GM19455 (cell line): Measurements from ENCODE around the gene TMEM132E.

ENCODE experiments used
- ATAC-seq: cut with Tn5 transposase; IDR thresholded peaks from one replicate; pipeline ENCODE4 v1.9.1; 2021; ENCODE audit not compliant: unreplicated experiment

Gene TMEM132E

DNA sequence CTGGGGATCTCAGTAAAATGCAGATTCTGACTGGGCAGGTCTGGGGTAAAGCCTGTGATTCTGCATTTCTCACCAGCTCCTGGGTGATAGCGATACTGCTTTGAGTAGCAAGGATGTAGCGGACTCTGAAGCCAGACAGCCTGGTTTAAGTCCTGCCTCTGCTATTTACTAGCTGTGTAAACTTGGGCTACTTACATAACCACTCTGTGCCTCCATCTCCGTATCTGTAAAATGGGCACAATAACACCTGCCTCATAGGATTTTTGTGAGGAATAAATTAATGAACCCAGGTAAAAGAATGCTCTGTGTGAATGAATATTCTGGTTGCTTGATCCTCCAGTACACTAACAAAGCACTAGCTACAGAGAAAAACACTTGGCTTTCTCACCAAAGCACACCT lies 54.4 kb downstream of the TMEM132E start:
- no peak for ATAC-seq

DNA sequence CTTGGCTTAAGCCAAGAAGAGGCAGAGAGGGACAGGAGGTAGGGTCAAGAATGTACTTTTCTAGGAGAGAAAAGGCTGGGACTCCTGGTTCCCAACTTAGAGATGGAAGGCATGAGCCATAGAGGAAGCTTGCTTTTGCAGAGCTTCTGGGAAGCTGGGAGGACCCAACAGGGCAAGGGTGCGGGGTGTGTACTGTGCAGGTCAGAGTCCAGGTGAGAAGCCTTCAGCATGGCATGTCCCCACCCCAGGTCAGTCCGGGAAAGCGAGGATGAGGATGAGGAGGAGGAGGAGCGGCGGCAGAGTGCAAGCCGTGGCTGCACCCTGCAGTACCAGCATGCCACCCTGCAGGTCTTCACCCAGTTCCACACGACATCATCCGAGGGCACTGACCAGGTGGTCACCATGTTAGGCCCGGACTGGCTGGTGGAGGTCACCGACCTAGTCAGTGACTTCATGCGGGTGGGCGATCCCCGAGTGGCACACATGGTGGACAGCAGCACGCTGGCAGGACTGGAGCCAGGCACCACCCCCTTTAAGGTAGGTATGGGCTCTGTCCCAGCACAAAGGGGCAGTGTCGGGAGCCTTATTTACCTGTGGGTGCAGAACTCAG lies 55.3 kb downstream of the TMEM132E start:
- ATAC-seq = no peak

DNA sequence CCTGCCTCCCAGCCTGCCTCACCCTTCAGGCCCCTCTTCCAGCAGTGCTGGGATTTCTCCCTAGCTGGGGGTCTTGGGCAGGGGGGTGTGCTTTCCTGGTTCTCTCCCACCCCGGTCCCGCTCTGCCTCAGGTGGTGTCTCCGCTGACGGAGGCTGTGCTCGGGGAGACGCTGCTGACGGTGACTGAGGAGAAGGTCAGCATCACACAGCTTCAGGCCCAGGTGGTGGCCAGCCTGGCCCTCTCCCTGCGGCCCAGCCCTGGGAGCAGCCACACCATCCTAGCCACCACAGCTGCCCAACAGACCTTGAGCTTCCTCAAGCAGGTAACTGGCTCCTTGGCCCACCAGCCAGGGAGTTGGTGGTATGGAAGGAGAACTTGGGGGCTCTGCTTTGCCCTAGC lies 56.5 kb downstream of the TMEM132E start:
- no peak for ATAC-seq

DNA sequence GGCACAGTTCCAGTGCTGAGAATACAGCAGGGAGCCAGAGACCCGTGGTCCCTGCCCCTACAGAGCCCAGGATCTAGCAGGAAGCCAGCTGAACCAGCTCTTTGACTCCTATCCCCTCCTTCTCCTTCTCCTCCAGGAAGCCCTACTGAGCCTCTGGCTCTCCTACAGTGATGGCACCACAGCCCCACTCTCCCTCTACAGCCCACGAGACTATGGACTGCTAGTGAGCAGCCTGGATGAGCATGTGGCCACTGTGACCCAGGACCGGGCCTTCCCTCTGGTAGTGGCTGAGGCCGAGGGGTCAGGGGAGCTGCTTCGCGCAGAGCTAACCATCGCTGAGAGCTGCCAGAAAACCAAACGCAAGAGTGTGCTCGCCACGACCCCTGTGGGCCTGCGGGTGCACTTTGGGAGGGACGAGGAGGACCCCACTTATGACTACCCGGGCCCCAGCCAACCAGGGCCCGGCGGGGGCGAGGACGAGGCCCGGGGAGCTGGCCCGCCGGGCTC lies 57.7 kb downstream of the TMEM132E start:
- no peak for ATAC-seq

DNA sequence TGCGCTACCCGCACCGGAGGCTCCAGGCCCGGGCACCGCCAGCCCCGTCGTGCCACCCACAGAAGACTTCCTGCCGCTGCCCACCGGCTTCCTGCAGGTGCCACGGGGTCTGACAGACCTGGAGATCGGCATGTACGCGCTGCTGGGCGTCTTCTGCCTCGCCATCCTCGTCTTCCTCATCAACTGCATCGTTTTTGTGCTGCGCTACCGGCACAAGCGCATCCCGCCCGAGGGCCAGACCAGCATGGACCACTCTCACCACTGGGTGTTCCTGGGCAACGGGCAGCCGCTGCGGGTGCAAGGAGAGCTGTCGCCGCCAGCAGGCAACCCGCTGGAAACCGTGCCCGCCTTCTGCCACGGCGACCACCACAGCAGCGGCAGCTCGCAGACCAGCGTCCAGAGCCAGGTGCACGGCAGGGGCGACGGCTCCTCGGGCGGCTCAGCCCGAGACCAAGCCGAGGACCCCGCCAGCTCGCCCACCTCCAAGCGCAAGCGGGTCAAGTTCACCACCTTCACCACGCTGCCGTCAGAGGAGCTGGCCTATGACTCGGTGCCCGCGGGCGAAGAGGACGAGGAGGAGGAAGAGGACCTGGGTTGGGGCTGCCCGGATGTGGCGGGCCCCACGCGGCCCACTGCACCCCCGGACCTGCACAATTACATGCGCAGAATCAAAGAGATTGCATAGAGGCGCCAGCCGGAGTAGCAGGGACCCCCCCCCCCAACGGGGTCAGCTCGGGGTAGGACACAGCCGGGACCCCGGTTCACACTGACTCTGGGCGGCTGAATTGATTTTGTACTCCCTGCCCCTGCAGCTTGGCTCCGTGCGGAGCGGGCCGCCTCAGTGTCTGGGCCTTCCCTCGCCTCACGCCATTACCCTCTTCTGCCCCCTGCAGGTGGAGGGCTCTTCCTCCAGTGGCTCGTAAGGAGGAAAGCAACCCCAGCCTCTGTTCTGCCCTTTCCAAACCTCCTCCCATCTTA lies 58.5 kb downstream of the TMEM132E start:
- no peak for ATAC-seq

DNA sequence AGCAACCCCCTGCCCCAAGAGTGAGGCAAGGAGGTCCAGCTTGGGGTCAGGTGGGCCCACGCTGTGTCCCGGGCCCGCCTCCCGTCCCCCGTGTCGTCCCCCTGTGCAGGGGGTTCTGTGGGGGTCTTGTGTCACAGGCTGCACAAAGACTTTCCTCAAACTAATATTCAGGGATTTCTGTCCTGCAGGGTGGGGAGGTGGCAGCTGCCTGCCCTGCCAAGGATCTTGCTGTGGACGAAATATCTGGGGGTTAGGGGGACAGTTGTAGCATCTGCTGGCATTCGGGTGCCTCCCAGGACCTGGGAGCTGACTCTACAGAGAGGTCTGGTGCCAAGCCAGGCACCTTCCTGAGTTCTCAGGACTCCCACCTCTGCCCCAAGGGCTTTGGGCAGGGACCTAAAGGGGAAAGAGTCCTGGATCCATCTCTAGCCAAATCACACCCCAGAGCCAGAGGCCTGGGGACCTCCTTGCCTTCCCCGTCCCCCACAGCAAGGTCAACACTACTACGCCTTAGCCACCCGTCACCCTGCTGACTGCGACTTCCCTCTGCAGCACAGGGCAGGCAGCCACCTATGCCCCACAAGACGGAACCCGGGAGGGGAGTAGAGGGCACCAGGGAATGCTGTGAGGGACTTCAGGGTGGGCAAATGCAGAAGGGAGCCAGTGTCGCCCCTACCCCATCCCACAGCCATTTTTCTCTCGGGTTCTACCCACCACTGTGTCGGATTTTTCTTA lies 59.3 kb downstream of the TMEM132E start:
- no peak for ATAC-seq

DNA sequence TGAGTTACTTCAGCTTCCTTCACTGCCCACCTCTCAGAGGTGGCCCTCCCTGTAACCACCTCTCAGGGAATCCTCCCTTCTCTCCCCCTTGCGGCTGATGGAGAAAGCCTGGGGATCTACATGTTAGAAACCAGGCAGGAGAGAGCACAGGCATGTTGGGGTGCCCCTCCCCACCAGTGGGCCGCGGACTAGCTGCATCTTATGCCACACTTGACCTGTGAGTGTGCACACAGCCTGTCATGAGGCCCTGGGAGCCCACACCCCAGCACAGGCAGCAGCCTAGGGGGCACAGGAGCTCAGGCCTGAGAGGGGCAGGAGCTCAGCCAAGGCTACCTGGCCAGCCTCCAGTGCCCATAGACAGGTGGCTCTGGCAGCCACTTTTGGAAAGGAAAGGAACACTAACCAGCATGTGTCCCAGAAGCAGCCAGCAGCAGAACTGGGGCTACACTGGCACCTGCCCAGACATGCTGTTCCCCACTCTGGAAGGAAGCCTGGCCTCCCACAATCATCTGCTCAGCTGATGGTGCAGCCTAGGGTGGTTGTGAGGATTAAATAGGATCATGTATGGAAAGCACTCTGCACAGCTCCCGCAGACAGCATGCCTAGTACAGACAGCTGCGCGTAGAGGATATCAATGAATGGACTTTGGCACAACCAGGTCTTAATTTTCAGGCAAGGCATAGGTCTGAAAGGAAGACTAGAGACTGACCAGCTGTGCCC lies 60.5 kb downstream of the TMEM132E start:
- ATAC-seq = no peak

DNA sequence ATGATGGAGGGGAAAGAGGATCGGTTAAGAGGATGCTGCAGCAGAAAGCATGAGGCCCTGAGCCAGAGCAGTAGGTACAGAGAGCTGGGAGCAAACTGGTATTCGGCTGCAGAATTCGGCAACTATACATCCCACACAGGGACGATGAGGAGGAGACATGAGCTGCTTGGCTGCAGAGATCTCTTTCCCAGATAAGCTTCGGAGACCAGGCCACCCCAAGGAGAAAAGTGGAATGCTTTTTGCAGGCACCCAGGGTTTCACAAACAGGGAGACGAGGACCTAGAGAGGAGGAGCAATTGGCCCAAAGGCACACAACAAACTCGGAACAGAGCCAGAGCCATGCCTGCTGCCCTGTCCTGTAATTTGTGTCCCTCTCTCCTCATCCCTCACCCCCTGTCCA lies 62.0 kb downstream of the TMEM132E start:
- no peak for ATAC-seq

DNA sequence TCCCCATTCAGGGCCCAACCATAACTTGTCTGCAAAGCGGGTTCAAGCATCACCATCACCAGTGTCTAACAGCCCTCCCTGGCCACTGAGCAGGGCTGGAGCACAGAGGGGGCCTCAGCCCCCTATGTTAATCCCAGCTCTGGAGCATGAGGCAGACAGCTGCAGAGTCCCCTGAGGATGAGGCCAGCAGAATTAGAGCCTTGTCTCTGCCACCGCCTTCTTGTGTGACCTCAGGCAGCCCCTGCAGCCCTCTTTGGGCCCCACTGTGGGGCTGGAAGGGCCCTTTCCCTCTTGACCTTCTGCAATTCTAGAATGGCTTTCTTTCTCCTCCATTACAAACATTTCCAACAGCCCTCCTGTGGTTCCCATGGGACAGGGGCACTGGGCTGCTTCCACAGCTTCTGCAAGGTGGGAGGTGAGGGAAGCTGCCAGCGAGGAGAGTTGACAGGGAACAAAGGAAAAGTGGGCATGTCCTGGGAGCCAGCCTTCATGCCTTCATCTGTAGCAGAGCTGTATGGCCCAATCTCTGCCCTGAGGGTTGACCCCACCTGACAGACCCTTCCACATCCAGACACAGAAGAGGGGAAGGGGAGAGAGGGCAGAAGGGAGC lies 65.7 kb downstream of the TMEM132E start:
- ATAC-seq = no peak

DNA sequence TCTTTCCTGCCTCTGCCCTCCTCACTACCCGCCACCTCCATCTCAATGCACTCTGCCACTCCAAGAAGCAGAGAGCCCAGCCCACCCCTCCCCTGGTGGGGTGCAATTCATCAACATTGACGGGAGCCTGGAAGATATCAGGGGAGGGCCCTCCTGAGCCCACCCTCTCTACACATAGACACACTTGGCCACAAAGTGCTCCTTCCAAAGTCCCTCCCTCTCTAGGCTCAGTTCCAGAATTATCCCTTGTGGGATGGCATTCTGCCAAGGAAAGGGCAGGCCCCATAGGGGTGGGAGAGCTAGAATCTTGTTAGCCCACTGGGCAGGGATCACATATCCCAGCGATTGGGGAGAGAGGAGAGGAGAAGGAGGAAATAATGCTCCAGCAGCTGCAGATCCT lies 66.2 kb downstream of the TMEM132E start:
- ATAC-seq = no peak

DNA sequence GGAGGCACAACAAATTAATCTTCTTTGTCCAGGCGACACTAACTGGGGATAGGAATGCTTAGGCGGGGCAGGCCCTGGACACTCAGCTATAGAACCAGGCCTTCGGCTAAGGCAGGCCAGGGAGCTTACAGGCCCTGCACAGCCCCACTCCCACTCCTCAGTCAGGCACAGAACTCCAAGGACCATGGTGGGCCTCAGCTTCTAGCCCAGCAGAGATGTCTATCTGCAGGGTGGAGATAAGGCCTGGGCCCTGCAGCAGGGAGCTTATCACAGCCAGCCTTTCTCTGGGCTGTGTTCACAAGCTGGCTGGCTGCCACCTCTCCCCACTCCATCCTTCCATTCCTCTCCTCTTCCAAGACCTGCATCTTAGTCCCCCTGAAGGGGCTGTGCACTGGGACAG lies 68.1 kb downstream of the TMEM132E start:
- ATAC-seq = no peak

DNA sequence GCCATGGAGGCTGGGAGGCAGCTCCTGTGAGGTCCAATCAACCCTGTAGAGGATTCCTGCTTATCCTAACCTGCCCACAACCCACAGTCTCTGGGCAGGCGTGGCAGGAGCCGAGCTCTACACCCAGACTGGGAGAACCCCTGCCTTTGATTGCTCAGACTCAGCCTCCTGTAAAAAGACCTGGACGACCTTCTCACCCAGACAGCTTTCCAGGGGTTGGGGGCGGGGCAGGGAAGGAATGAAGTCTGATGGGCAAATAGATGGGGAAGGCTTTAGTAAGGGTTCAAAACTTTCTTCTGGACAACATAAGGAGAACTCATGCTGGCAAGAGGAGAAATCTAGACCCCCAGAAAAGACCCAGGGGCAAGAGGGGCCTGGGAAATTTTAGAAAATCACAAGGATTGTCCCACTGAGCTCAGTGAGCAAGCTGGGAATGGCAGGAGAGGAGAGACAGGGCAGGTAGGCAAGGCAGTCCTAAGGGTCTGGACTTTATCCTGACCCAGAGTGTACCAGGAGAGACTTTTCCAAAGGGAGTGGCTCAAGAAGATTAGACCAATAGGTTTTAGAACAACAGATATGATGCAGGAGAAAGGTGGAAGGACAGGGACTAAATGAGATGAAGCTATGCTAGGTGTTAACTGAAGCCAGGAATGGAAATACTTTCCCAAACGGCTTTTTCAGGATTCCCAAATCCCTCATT lies 70.8 kb downstream of the TMEM132E start:
- ATAC-seq = no peak

DNA sequence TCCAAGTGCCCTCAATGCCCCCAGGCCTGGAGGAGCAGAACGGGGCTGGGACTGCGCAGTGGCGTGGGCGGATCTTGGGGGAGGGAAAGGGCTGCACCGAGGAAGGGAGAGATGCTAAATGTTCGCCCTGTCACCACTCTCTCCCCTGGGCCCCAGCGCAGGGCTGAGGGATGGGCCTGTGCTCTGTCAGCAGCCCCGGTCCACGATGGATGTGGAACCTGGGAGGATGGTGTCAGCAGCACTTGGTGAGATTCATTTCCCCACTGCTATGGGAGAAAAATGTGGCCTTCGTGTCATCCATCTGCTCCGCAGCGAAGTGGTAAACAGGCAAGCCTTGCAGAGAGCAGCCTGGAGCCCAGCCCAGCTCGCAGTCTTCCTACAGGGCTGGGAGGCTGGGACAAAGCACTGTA lies 72.0 kb downstream of the TMEM132E start:
- ATAC-seq = no peak

DNA sequence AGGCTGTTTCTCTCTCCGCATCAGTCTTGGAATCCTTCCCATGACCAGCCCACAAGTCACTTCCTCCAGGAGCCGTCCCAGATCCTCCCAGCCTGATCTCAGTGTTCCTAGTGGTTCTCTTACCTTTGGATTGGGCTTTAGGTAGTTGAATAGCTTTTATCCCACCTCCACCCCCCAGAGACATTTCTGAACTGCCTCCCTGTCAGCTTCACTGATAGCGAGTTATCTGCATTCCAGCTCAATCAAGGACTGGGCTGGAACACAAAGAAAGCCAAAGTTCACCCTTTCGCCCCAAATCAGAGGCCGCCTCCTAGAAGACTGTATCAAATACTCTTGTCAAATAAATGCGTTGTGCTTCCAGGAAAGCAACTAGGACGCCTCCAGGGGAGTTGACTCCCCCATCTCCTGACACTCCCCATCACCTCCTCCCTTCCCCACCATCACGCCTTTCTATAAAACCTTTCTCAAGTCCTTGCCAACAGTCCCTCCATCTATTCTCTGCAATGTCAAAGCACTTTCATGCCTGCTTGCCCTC lies 72.7 kb downstream of the TMEM132E start:
- no peak for ATAC-seq

DNA sequence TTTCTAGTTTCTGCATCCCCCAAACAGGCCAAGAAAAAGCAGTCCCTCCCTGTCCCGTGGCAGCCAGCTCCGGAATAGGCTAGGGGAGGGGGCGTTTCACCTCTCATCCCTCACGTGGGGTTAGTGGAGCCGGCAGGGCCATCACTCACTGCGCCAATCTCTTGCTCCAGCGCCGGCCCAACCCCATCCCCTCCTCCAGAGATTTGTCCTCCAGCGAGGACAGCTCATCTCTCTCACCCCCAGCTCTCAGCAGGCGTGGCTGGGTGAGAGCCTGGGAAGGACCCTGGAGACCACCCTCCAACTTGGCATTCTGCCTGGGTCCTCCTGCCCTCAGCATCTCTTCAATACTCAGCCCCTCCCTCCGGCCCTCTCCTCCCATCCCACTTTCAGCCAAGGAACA lies 74.1 kb downstream of the TMEM132E start:
- ATAC-seq = no peak

DNA sequence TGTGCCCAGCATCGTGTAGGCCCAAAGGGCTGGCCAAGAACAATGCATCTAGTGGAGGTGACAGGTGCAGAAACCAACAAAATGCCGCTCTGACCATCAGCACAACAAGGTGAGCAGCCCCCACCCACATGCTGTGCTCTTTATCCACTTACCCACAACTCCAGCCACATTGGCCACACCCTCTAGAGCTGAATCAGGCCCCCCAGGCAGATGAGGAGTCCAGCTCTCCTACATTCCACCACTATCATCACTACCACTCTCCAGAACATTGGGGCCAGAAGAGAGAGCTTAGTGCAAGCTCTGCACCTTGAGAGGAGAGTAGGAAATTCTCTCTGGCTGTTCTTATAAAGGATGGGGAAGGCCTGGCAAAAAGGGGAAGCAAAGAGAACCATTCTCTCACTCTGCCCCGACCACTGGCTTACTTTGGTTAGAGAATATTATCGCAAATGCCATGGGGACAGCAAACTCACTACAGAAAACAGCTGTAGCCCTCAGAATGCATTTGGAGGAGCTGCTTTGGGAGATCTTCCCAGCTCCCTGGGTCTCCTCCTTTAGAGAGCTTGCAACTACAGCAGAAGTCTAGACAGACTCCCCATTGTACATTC lies 75.0 kb downstream of the TMEM132E start:
- ATAC-seq = no peak

DNA sequence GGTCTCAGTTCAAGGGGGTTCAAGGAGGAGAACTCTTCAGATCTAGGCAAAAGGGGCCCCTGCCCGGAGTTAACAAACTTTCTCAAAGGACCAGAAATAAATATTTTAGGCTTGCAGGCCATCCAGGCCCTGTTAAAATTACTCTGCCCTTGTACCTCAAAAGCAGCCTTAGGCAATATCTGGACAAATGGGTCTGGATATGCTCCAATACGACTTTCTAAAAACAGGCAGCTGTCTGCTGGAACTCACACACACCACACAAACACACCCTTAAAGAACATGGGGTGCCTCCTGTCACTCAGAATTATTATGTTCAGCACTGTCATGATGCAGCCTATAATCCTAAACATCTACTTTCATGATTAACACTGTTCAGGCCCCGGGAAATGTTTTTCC lies 75.5 kb downstream of the TMEM132E start:
- ATAC-seq = no peak

DNA sequence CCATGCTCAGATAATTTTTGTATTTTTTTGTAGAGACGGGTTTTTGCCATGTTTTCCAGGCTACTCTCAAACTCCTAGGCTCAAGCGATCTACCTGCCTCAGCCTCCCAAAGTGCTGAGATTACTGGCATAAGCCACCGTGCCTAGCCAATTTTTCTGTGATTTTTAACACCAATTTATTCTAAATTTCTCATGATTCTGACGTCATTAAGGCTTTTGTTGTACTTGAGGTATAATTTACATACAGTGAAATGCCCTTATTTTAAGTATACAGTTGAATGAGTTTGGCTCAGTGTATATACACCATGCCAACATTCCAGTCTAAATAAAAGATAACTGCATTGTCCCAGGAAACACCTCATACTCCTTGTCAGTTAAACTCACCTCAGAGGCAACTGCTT lies 77.4 kb downstream of the TMEM132E start:
- ATAC-seq = no peak
